Measurements from ENCODE around the gene POMT2. TPM values are rescaled to one million over a fixed set of nuclear protein-coding genes. Genes with fewer than 3 reads are reported as not detected.

The POMT2 gene
- total RNA-seq, 2 experiments from 2014 or later, result 11.7 to 18.2 TPM

GRCh38 chr14:77239412-77239811 is 81.3 kb downstream of the POMT2 start:
- Mint-ChIP-seq H3K9me3 (ENCODE audit: low read depth) (no peaks in the 10 kb centered on the region), H3K36me3 (ENCODE audit: low read depth) (no peaks in the 10 kb centered on the region), H3K4me3 (no peak overlapping the region), H3K4me1 (no peaks in the 10 kb centered on the region), H3K27me3 (no peaks in the 10 kb centered on the region), H3K27ac (no peak overlapping the region)
- ChIA-PET CTCF (interaction anchor here (0.6 kb wide), 1 partner anchor 429 kb away, joined by 4 read pairs; no protein-coding TSS in a partner anchor), POLR2A (no interaction called here)
- DNase-seq (no peak), ATAC-seq (no peak)
- intact Hi-C loops (cut with DNase I, micrococcal nuclease), result no loop called here

DNA sequence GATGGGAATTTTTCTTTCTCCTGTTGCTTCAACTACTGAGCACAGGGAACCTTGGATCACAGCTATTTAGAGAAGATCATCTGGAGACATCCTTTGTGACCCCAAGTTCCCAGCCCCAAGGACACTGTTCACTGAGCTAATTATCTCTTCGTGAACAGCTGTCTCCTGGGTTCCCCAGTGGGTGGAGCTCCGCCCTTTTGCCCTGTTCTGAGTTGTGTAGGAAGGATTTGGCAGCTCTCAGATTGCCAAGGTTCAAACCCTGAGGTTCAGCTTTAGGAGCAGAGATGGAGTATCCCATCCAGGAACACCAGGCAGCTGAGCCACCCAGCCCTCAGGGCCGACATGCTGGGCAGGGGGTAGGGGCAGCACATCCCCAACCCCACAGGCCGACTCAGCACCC is 81.7 kb downstream of the POMT2 start:
- no peaks in the 10 kb centered on the region for H3K36me3 Mint-ChIP-seq (ENCODE audit: low read depth)
- H3K9me3 Mint-ChIP-seq (ENCODE audit: low read depth), result no peaks in the 10 kb centered on the region
- ATAC-seq (no peak), DNase-seq (no peak)
- H3K27me3 Mint-ChIP-seq, result no peaks in the 10 kb centered on the region
- POLR2A ChIA-PET, result interaction anchor here (0.6 kb wide), 1 partner anchor 105 kb away, joined by 3 read pairs; no protein-coding TSS in a partner anchor
- H3K4me1 Mint-ChIP-seq, result no peaks in the 10 kb centered on the region
- H3K4me3 Mint-ChIP-seq, result no peak overlapping the region
- CTCF ChIA-PET, result interaction anchor here (0.6 kb wide), 1 partner anchor 429 kb away, joined by 4 read pairs; no protein-coding TSS in a partner anchor
- intact Hi-C loops (cut with DNase I, micrococcal nuclease), result no loop called here
- no peak overlapping the region for H3K27ac Mint-ChIP-seq

- ATAC-seq, result no peak
- H3K4me1 Mint-ChIP-seq, result no peaks in the 10 kb centered on the region
- POLR2A ChIA-PET, result interaction anchor here (0.6 kb wide), 1 partner anchor 104 kb away, joined by 3 read pairs; no protein-coding TSS in a partner anchor
- no peaks in the 10 kb centered on the region for H3K27me3 Mint-ChIP-seq
- H3K4me3 Mint-ChIP-seq, result no peak overlapping the region
- CTCF ChIA-PET, result interaction anchor here (0.6 kb wide), 1 partner anchor 145 kb away, joined by 4 read pairs; no protein-coding TSS in a partner anchor
- intact Hi-C loops (cut with DNase I, micrococcal nuclease), result no loop called here
- no peaks in the 10 kb centered on the region for H3K36me3 Mint-ChIP-seq (ENCODE audit: low read depth)
- DNase-seq, result no peak
- H3K9me3 Mint-ChIP-seq (ENCODE audit: low read depth), result no peaks in the 10 kb centered on the region
- H3K27ac Mint-ChIP-seq, result no peak overlapping the region
Observed at GRCh38 chr14:77238356-77238755, 82.3 kb downstream of the POMT2 start.

- no peak for ATAC-seq
- H3K4me3 Mint-ChIP-seq, result no peak overlapping the region
- DNase-seq, result no peak
- no peaks in the 10 kb centered on the region for H3K4me1 Mint-ChIP-seq
- H3K36me3 Mint-ChIP-seq (ENCODE audit: low read depth), result no peaks in the 10 kb centered on the region
- H3K27ac Mint-ChIP-seq, result no peak overlapping the region
- CTCF ChIA-PET, result no interaction called here
- no peaks in the 10 kb centered on the region for H3K9me3 Mint-ChIP-seq (ENCODE audit: low read depth)
- intact Hi-C loops (cut with DNase I, micrococcal nuclease), result no loop called here
- H3K27me3 Mint-ChIP-seq, result no peaks in the 10 kb centered on the region
- POLR2A ChIA-PET, result no interaction called here
Observed at GRCh38 chr14:77236814-77237213, 83.9 kb downstream of the POMT2 start.

GRCh38 chr14:77231721-77232120 is 89.0 kb downstream of the POMT2 start:
- H3K27me3 Mint-ChIP-seq, result no peaks in the 10 kb centered on the region
- H3K36me3 Mint-ChIP-seq (ENCODE audit: low read depth), result no peaks in the 10 kb centered on the region
- intact Hi-C loops (cut with DNase I, micrococcal nuclease), result no loop called here
- H3K27ac Mint-ChIP-seq, result no peak overlapping the region
- CTCF ChIA-PET, result no interaction called here
- H3K9me3 Mint-ChIP-seq (ENCODE audit: low read depth), result no peaks in the 10 kb centered on the region
- no peak for DNase-seq
- no peak for ATAC-seq
- no peaks in the 10 kb centered on the region for H3K4me1 Mint-ChIP-seq
- H3K4me3 Mint-ChIP-seq, result no peak overlapping the region
- POLR2A ChIA-PET, result no interaction called here

- H3K4me3 Mint-ChIP-seq, result no peak overlapping the region
- H3K4me1 Mint-ChIP-seq, result no peaks in the 10 kb centered on the region
- CTCF ChIA-PET, result no interaction called here
- no peak for ATAC-seq
- H3K27me3 Mint-ChIP-seq, result no peaks in the 10 kb centered on the region
- H3K27ac Mint-ChIP-seq, result no peak overlapping the region
- POLR2A ChIA-PET, result no interaction called here
- no peaks in the 10 kb centered on the region for H3K36me3 Mint-ChIP-seq (ENCODE audit: low read depth)
- DNase-seq, result no peak
- no peaks in the 10 kb centered on the region for H3K9me3 Mint-ChIP-seq (ENCODE audit: low read depth)
- intact Hi-C loops (cut with DNase I, micrococcal nuclease), result no loop called here
Observed at GRCh38 chr14:77230914-77231313, 89.8 kb downstream of the POMT2 start.

DNA sequence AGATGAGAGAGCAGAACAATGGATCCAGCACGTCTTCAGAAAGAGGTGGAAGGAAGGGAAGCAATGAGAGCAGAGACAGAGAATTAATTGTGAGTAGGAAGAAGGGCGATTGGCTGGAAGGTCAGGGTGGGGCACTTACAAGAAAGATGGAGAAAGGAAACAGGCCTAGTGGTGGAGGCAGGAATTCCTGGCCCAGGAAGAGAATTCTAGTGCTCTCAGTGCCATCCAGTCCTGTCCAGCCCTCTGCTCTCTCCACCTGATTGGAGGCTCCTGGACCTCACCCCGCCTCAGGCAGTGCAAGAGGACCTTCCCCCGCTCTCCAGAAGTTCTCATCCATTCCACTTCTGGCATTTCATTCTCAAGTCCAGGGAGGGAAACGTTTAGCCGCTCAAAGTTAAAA is 92.6 kb downstream of the POMT2 start:
- no peak for ATAC-seq
- Mint-ChIP-seq H3K36me3 (ENCODE audit: low read depth) (no peaks in the 10 kb centered on the region), H3K4me3 (no peak overlapping the region), H3K27ac (no peak overlapping the region), H3K9me3 (ENCODE audit: low read depth) (no peaks in the 10 kb centered on the region), H3K4me1 (no peaks in the 10 kb centered on the region), H3K27me3 (no peaks in the 10 kb centered on the region)
- ChIA-PET CTCF (no interaction called here), POLR2A (interaction anchor here (0.6 kb wide), 1 partner anchor 10 kb away, joined by 5 read pairs; no protein-coding TSS in a partner anchor)
- intact Hi-C loops (cut with DNase I, micrococcal nuclease), result no loop called here
- no peak for DNase-seq

DNA sequence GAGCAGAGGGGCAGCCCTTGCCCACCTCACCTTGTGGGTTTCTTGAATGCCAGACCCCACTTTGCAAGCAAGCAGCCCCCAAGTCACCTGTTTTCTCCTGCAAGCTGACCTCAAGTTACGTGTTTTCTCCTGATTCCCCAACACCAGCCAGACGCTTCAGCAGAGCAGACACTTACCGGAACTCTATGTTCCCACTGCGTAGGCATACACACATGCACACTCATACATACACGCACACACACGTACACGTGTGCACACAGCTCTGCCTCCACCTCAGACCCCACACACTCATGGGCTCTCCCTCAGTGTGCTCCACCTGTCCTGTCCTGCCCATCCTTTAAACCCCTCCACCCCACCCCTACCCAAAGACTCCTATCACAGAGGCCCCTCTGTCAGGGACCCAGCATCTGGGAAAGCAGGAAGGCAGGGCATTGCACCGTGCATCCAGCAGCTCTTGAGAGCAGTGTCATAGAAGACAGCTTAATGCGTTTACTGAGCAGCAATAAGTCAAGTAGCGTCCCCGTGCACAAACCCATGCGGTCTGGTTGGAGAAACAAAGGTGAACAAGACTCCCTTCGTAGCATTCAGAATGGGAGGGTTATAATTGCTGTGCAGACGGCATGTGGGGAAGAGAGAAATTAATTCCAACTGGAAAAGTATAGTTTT is 94.7 kb downstream of the POMT2 start:
- Mint-ChIP-seq H3K36me3 (ENCODE audit: low read depth) (no peaks in the 10 kb centered on the region), H3K4me1 (no peaks in the 10 kb centered on the region), H3K27me3 (no peaks in the 10 kb centered on the region), H3K9me3 (ENCODE audit: low read depth) (no peaks in the 10 kb centered on the region), H3K4me3 (no peak overlapping the region), H3K27ac (no peak overlapping the region)
- POLR2A ChIA-PET, result no interaction called here
- intact Hi-C loops (cut with DNase I, micrococcal nuclease), result no loop called here
- ATAC-seq (no peak), DNase-seq (no peak)
- CTCF ChIA-PET, result interaction anchor here (0.6 to 1.2 kb wide), 2 partner anchors 12 to 18 kb away, joined by 3 to 4 read pairs; no protein-coding TSS in a partner anchor

- ChIA-PET POLR2A (interaction anchor here (0.6 kb wide), 1 partner anchor 158 kb away, joined by 3 read pairs; no protein-coding TSS in a partner anchor), CTCF (interaction anchor here (0.6 kb wide), 1 partner anchor 19 kb away, joined by 3 read pairs; no protein-coding TSS in a partner anchor)
- H3K27ac Mint-ChIP-seq, result no peak overlapping the region
- H3K9me3 Mint-ChIP-seq (ENCODE audit: low read depth), result no peaks in the 10 kb centered on the region
- H3K4me3 Mint-ChIP-seq, result no peak overlapping the region
- ATAC-seq (no peak), DNase-seq (no peak)
- intact Hi-C loops (cut with DNase I, micrococcal nuclease), result no loop called here
- H3K27me3 Mint-ChIP-seq, result no peaks in the 10 kb centered on the region
- no peaks in the 10 kb centered on the region for H3K36me3 Mint-ChIP-seq (ENCODE audit: low read depth)
- no peaks in the 10 kb centered on the region for H3K4me1 Mint-ChIP-seq
Observed at GRCh38 chr14:77225254-77225653, 95.4 kb downstream of the POMT2 start.

Small RNAs within 50 kb of the gene (microRNA-seq; reads per million reads assigned to microRNA genes)
- gene MIR1260A (ENCODE audit: borderline replicate concordance), result 1.1 reads per million

Other genes with a start within 250 kb of the POMT2 start
- 1 to 10 TPM; 8.6 to 10.0 TPM for gene CIPC, start 222.6 kb downstream of the POMT2 start, total RNA-seq
- gene ZDHHC22, start 179.1 kb downstream of the POMT2 start, total RNA-seq, result not detected
- 1 to 10 TPM; 1.1 to 1.4 TPM for gene TMEM63C, start 139.1 kb downstream of the POMT2 start, total RNA-seq
- not detected for gene NGB, start 49.7 kb downstream of the POMT2 start, total RNA-seq
- gene GSTZ1, start 153 bp upstream of the POMT2 start, total RNA-seq, result 10 to 100 TPM; 17.5 to 22.9 TPM
- 10 to 100 TPM; 25.3 to 27.9 TPM for gene TMED8, start 56.2 kb upstream of the POMT2 start, total RNA-seq
- gene SAMD15, start 56.5 kb upstream of the POMT2 start, total RNA-seq, result under 1 TPM; 0.25 TPM
- gene NOXRED1, start 102.6 kb upstream of the POMT2 start, total RNA-seq, result under 1 TPM; 0.46 to 0.66 TPM
- gene VIPAS39, start 136.7 kb upstream of the POMT2 start, total RNA-seq, result 10 to 100 TPM; 16.4 to 20.1 TPM
- 100 to 1,000 TPM; 318 to 348 TPM for gene AHSA1, start 137.2 kb upstream of the POMT2 start, total RNA-seq
- gene ISM2, start 177.9 kb upstream of the POMT2 start, total RNA-seq, result under 1 TPM; 0.41 to 0.53 TPM

All from activated CD4-positive, alpha-beta T cell treated with anti-CD3 and anti-CD28 coated beads for 36 hours (primary cell).